GM18498 (cell line): ENCODE results near the gene BEND3.
"Not testable (repeated sequence)": the region's sequence is repeated elsewhere in the genome, so short reads cannot be mapped to it uniquely, and the experiment has no call there.

Experiments used
- ATAC-seq: cut with Tn5 transposase; IDR thresholded peaks from one replicate; pipeline ENCODE4 v1.9.1; 2021; ENCODE audit warnings: mild to moderate bottlenecking, moderate library complexity; ENCODE audit not compliant: unreplicated experiment

BEND3 gene

DNA sequence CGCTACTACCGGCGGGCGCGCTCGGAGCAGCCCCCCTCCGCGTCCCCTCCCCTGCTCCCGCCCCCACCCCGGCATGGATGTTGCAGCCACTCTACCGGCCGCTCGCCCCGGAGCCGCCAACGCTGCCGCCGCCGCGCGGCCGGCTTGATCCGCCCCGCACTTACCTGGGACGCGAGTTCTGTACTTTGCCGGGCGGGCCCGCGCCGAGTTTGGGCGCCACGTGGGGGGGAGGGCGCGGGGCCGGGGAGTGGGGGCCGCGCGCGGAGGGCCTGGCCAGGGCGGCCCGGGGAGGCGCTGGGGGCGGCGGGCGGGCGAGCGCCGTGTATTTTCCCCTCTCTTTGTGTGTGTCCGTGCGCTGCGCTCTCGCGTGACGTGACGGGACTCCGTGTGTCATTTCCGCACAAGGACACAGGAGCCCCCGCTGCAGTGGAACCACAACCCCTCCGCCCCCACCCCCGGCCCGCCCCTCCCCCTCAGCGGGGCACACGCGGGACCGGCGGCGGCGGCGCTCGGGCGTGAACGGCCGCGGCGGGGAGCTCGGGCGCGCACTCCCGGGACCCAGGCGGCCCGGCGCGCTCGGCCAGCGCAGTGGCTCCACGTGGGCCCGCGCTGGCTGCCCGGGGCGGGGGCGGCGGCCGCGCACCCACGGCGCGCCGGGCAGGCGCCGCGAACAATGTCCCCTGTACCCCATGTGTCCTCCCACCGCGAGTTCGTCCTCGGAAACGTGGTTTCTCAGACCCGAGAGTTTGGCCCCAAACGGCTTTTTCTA lies at the start of gene BEND3:
Gene BEND3, minus strand, starts transcription at position 590 of the 769 bp plus-strand sequence. CDS start 16,230 bp downstream, outside the sequence.
- peak; percentile 37 for ATAC-seq

DNA sequence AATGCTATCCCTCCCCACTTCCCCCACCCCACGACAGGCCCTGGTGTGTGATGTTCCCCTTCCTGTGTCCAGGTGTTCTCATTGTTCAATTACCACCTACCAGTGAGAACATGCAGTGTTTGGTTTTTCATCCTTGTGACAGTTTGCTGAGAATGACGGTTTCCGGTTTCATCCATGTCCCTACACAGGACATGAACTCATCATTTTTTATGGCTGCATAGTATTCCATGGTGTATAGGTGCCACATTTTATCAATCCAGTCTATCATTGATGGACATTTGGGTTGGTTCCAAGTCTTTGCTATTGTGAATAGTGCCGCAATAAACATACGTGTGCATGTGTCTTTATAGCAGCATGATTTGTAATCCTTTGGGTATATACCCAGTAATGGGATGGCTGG lies 49.0 kb upstream of the BEND3 start:
- not testable (repeated sequence) for ATAC-seq

DNA sequence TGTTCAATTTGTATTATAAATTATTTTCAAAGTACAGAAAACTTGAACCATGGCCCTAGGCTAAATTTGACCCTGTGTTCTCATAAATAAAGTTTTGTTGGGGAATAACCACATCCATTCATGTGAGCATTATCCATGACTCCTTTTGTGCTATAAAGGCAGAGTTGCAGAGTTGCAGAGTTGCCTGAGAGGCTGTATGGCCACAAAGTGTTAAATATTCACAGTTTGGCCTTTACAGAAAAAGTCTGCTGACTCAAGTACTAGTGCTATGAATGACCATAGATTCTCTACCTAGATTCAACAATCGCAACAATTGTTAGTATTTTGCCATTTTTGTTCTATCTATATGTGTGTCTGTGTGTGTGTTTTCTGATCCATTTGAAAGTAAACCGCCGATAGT lies 46.2 kb upstream of the BEND3 start:
- ATAC-seq: no peak

DNA sequence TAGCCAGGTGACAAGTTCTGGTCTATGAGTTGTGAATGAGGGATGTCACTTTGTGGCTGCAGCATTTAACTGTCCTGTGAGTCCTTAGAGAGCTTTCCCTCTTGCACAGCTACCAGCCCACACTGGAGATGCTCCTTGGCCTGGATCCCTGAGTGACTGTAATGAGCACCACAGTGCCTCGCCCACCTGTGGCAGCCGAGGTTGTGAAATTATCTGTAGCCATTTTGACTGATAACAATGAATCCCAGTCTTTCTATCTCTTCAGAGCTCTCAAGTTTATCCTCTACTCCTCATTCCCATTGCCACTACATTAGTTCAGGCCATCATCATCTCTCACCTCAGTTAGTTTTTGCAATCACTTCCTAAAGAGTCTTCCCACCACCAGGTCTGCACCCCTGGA lies 41.3 kb upstream of the BEND3 start:
- no peak for ATAC-seq

DNA sequence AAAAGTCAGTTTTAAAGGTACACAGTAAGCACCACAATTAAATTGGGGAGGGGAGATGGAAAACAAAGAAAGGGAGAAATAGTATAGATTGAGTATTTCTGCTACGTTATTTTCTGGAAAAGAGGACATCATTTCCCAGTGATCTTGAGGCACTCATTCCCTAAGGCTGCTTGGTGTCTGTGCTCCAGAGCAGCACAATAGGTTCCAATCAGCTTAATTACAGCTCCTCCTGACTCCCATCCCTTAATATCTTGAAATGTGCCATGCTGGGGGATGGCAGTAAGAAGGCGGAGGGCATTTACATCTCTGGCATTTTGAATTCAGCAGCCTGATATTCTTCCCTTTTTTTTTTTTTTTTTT lies 39.5 kb upstream of the BEND3 start:
- no peak for ATAC-seq

DNA sequence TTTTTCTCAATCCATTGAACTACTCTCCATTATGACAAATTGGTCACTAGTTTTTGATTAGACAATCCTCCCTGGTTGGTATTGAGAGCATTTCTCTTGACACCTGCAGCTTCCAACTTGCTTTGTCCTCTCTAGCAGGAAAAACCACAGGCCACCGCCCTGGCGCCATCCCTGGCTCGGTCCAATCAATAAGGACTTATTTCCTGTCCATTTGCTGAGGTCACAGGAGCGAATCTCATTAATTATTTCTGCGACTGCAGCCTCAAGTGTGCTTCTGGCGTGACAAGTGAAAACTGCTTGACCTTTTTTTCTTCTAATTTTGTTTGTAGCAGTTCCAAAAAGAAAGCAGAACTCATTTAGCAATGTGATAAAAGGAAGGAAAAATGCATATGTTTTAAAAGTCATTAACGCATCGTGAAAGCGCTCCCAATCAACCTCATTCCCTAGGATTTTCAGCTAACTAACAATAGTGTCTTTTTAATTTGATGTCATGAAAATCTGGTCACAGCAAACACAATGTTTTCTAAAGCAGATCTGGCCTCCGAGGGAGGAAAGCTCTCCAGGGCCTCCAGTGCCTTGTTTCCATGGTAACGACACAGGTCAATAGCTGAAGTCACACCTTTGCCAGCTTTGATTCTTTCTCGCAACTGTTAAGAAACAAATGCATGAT lies 39.0 kb upstream of the BEND3 start:
- ATAC-seq: no peak

DNA sequence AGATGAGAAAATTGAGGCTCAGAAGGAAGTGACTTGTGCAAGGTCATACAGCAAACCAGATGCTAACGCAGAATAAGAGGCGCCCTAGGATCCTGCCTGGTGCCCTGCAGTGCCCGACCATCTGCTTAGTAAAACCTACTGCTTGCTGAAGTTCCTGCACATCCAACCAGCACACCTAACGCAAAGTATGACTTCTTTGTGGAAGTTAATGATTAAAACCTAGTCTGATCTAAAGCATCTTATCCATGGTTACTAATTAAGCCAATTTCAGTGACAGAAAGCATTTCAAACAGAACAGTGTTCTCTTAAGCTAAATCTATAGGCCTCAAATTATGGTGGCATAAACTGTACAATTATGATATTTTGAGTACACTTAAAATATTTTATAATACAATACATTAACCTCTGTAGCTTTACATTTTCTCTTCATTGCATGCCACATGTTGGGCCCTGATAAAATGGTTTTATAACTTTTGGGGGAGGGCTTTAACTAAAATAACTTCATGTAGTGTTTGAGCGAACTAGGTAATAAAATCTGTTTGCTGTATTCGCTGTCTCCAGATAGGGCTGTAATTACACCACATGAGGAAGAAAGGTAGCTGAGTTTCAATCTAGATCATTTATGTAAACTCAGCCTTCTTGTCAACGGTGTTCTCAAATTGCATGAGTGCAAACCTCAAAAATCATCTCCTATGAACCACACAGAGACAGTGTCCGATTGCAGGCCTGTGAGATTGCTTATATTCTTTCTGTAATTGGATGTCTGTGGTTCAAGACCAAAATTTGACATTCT lies 37.5 kb upstream of the BEND3 start:
- no peak for ATAC-seq

DNA sequence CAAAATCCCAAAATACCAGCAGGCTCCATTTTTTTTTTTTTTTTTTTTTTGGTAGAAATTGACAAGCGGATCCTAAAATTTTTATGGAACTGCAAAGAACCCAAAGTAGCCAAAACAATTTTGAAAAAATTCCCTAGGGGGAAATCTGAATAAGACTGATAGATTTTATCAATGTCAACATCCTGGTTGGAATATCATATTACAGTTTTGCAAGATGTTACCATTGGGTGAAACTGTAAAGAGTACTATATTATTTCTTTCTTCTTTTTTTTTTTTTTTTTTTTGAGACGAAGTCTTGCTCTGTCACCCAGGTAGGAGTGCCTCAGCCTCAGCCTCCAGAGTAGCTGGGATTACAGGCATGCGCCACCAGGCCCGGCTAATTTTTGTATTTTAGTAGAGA lies 29.4 kb upstream of the BEND3 start:
- ATAC-seq: no peak

DNA sequence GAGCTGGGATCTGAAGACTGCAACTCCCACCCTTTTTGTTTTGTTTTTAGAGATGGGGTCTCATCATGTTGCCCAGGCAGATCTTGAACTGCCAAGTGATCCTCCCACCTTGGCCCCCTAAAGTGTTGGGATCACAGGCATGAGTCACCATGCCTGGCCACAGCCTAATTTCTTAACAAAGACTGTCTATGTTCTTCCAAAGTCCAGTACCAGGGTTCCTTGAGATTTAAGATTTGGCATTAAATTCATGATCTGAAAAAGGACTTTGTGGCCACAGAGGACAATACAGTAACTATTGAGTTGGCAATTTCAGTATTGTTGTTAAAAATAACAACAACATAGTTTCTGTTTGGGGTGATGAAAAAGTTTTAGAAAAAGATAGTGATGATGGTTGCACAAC lies 28.7 kb upstream of the BEND3 start:
- ATAC-seq: no peak

DNA sequence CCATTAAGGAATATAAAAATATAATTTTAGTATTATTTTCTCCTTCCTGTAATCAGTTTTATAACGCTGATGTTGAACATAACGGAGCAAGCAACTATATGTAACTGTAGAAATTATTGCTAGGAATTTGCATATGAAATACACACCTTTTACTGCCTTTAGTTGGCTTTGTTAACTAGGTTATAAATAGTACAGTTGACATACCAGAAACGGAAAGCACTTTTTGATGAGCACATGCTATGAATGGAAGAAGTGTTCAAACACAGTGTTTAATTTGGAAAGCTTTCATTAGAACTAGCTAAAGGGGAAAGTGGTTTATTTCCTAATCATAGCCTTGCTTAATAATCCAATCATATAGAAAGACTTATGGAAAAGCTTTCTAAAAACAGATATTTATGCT lies 25.3 kb upstream of the BEND3 start:
- no peak for ATAC-seq

DNA sequence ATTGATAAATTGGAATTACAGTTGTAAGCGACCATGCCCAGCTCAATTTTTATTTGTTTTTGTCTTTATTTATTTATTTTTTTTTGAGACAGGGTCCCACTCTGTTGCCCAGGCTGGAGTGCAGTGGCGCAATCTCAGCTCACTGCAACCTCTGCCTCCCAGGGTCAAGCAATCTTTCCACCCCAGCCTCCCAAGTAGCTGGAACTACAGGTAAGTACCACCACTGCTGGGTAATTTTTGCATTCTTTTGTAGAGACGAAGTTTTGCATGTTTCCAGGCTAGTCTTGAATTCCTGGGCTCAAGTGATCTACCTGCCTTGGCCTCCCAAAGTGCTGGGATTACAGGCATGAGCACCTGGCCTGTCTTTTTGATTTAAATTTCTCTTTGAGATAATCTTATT lies 21.0 kb upstream of the BEND3 start:
- ATAC-seq: not testable (repeated sequence)

DNA sequence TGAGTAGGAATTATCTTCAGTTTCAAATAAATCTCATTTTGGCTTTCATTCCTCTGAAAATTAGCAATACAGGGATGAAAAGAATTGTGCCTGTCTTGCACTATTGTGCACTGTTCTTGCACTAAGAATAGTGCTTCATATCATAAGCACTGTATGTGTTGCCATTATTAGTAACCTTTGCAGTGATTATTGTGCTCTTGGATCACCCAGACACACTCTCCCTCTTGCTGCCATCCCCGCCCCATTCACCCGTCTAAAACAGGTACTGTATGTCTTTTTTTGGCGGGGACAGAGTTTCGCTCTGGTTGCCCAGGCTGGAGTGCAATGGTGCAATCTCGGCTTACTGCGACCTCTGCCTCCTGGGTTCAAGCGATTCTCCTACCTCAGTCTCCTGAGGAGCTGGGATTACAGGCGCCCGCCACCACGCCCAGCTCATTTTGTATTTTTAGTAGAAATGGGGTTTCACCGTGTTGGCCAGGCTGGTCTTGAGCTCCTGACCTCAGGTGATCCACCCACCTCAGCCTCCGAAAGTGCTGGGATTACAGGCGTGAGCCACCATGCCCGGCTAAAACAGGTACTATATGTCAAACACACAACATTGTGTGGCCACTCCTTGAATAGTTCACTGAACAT lies 19.8 kb upstream of the BEND3 start:
- ATAC-seq: not testable (repeated sequence)

DNA sequence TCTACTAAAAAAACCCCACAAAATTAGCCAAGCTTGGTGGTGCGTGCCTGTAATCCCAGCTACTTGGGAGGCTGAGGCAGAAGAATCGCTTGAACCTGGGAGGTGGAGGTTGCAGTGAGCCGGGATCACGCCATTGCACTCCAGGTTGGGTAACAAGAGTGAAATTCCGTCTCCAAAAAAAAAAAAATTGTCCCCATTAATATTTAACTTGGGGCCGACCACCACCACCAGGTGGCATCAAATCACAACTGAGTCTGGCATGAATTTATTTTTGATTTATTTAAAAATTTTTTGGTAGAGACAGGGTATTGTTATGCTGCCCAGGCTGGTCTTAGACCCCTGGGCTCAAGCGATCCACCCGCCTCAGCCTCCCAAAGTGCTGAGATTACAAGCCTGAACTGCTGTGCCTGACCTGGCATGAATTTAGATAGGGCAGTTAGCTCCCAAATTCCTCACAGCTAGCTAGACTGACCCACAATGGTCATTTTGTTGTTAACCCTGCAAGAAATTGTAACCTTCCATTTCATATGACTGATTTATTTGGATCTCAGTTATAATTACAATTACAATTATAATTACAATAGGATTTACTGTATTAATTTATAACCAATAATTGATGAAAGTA lies 17.1 kb upstream of the BEND3 start:
- no peak for ATAC-seq

DNA sequence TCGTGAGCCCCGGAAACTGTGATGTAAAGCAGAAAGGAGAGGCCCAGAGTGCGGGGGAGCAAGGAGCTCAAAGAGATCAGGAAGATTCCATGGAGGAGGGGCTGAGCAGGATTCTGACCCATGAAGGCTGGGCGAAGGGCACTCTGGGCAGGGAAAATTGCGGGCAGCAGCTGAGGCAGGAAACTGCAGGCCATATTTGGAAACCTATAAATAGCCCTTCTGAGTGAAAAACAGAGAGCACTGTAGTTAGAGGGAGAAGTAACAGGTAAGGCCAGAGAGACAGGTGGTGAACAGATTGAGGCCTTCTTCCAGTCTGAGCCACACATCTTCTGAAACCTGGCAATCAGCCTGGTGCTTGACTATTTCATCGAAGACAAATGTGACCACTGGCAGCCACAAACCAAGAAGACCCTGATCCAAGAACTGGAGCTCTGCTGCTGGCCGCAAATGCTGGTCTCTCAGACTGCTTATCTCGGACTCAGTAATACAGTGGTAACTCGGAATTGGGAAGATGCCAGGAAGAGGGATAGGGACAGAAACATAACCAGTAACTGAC lies 14.1 kb upstream of the BEND3 start:
- ATAC-seq: no peak

DNA sequence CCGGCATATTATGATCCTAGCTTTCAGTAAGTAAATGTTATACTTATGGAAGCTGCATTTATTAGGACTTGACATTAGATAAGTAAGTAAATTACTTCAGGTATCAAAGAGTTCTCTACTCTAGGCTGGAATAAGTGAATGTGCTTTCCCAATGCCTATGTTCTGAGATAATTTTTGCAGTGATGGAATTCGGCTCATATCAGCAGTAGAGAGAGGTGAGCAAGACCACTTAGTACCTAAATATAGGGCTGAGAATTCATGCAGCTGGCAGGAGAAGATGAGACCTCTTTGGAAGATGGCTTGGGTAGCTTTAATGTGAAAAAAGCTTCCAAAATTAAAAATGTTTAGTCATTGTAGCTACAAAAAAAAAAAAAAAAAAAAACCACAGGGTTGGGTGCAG lies 13.3 kb upstream of the BEND3 start:
- ATAC-seq: no peak

DNA sequence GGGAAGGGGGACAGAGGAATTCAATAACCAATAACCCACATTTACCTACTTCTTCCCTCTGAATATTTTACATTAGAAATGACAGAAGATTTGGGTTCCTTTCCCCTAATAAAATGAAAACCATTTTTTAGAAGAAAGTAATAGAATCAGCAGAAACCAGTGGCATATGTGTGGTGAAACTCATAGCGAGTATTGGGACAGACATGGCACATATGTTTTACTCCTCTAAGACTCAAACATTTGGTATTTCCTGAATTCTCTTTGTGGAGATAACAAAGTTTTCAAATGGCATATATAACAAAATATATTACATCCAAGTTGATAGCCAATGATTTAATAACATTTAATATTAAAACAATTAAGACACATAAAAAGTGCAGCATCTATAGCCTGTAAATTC lies 12.9 kb upstream of the BEND3 start:
- no peak for ATAC-seq

DNA sequence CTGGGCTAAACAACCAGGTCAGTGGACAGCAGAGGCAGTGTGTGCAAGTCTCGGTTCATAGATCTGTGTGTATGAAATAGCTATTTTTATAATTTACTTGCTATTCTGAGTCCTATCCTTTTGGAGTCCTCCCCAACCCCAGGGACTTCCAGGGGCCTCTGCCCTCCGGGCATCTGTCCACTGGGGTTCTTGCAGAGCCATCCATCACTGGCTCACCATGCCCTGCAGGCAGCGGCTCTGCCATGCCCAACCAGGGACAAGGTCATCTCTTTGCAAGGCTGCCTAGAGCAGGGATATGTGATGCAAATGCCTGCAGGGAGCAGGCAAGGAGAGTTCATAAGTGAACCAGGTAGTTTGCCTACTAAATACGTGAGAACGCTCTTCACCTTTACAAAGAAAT lies 10.5 kb upstream of the BEND3 start:
- ATAC-seq: no peak

DNA sequence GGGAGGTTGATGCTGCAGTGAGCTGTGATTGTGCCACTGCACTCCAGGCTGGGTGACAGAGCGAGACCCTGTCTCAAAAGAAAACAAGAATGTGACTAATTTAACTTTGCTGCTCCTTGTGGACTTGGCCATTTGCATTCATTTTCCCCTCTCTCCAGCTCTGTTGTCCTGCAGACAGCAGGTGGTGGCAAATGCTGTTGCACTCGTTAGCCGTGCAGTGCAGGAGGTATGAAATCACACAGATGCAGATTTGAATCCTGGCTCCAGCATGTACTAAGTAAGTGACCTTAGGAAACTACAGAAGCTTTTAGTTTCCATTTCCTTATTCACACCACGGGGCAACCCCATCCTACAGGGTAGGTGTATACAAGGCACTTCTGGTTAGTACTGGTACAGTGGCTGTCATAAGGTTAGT lies 9.6 kb upstream of the BEND3 start:
- ATAC-seq: peak; percentile 76

DNA sequence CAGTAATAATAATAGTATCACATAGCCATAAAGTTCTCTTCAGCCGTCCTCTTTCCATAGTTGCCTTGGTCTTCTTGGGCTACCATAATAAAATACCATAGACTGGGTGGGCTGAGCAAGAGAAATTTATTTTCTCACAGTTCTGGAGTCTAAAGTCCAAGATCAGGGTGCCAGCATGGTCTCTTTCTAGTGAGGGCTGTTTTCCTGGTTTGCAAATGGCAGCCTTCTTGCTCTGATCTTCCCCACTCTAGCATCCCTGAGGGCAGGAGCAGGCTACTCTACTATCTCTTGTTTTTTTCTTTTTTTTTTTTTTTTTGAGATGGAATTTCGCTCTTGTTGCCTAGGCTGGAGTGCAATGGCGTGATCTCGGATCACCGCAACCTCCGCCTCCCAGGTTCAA lies 8.2 kb upstream of the BEND3 start:
- no peak for ATAC-seq

DNA sequence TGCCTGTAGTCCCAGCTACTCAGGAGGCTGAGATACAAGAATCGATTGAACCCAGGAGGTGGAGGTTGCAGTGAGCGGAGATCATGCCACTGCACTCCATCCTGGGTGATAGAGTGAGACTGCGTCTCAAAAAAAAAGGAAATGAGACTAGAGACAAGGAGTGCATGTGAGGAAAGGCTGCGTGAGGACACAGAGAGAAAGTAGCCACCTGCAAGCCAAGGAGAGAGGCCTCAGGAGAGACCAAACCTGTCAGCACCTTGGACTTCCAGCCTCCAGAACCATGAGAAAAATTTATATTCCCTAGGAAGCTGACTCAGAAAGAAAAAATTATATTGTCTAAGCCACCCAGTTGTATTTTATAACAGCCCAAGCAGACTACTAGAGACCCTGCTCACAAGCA lies 7.4 kb upstream of the BEND3 start:
- no peak for ATAC-seq
